ENCODE results near the gene PZP.

DNA sequence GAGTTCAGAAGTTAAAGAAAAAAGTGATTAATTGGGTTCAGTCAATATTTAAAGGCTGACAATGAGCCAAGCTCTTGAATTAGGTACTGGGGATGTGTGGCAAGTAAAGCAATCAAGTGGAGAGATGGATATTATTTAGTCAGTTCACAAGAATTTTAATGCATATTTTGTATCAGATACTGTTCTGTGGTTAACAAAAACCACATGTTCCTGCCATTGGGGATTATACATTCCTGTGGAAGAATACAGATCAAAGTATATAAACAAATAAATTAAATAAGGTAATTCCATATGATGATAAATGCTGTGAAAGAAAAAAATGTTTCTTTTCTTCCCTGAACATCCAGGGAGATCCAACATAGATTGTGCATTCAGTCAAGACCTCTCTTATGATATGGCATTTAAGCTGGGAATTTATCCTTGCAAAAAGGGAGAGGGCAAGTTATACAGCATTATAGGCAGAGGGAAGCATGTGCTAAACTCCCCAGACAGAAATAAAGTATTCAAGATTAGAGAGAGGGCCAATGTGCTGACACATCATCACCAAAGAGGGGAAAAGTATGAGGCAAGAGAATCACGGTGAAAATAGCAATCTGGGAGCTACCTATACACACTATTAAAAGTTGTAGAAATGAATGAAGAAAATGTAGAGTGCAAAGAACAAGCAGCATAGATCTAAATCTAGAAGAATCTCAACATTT, 74.8 kb downstream of the PZP start:
- TF ChIP-seq POLR2A (IDR thresholded peaks at IDR 0.05; ENCODE audit: low read depth, low read length): no peak
- no peak for TF ChIP-seq POLR2AphosphoS5 (IDR thresholded peaks at IDR 0.05; ENCODE audit: low read depth, low read length)

Measured in GM12892 (cell line).